ENCODE measurements around the gene TP63. TPM values are rescaled to one million over a fixed set of nuclear protein-coding genes. Genes with fewer than 3 reads are reported as not detected.

TP63 gene
- total RNA-seq, 2 donors from 2014 or later: not detected

DNA sequence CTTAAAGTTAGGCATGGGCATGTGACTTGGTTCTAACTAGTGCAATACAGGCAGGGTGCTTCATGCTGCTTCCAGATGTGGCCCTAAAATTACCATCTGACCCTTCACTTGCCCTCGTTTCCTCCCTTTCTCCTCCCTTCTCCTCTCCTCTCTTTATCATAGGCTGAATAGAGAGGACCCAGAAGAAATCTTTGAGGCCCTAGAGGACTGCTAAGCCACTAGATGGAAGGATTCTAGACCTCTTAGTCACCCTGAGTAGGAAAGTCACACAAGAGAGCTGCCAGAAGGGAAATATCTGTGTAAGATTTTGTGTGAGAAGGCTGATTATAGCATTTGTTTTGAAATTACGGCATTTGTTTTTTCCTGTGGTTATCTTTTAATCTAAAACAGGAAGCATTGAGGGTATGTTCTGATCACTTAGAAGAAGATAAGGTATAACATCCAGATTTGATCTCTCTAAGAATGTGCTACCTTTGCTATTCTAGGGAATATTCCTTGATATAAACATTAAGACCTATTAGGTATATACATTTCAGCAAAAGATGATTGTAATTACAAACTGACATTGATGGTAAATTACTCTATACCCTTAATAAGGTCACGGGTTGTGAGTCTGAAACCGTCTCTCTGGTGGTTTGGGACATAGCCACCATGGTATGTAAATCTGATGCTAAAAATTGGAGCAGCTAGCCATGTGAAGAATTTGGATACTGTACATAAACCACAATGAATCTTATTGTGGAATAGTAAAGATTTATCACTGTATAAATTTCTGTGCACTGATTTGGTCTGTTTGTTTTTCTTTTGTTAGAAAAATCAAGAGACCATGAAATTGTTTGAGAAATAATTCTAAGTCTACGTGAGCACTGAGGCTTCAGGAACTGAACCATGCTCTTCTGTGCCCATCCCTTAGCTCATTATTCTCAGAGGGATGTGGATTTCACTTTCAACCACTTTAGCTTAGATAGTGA is 84.1 kb downstream of the TP63 start:
- Histone ChIP-seq H3K27ac (no peak overlapping the region), H3K36me3 (no peaks in the 10 kb centered on the region), H3K4me3 (no peak overlapping the region), H3K9me3 (no peaks in the 10 kb centered on the region), H3K9ac (ENCODE audit: low read depth in 2 of 2, low read length in 2 of 2) (no peak overlapping the region), H3K27me3 (no peaks in the 10 kb centered on the region), H3K4me1 (no peaks in the 10 kb centered on the region)
- TF ChIP-seq CTCF (IDR thresholded peaks at IDR 0.05): no peak
- no peak for DNase-seq
- intact Hi-C loops (cut with DNase I): no loop called here

DNA sequence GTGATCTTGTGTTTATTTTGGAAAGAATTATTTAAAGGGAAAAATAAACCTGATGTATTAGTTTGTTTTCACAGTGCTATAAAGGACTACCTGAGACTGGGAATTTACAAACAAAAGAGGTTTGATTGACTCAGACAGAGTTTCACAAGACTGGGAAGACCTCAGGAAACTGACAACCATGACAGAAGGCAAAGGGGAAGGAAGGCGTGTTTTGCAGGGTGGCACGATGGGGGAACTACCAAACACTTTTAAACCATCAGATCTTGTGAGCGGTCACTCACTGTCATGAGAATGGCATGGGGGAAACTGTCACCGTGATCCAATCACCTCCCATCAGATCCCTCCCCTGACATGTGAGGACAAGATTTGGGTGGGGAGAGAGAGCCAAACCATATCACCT is 87.0 kb downstream of the TP63 start:
- TF ChIP-seq CTCF (IDR thresholded peaks at IDR 0.05): no peak
- no peak overlapping the region for H3K27ac ChIP-seq
- H3K4me3 ChIP-seq: no peak overlapping the region
- no peaks in the 10 kb centered on the region for H3K27me3 ChIP-seq
- H3K9ac ChIP-seq (ENCODE audit: low read depth in 2 of 2, low read length in 2 of 2): no peak overlapping the region
- H3K9me3 ChIP-seq: no peaks in the 10 kb centered on the region
- no peak for DNase-seq
- no peaks in the 10 kb centered on the region for H3K36me3 ChIP-seq
- no peaks in the 10 kb centered on the region for H3K4me1 ChIP-seq
- intact Hi-C loops (cut with DNase I): no loop called here

DNA sequence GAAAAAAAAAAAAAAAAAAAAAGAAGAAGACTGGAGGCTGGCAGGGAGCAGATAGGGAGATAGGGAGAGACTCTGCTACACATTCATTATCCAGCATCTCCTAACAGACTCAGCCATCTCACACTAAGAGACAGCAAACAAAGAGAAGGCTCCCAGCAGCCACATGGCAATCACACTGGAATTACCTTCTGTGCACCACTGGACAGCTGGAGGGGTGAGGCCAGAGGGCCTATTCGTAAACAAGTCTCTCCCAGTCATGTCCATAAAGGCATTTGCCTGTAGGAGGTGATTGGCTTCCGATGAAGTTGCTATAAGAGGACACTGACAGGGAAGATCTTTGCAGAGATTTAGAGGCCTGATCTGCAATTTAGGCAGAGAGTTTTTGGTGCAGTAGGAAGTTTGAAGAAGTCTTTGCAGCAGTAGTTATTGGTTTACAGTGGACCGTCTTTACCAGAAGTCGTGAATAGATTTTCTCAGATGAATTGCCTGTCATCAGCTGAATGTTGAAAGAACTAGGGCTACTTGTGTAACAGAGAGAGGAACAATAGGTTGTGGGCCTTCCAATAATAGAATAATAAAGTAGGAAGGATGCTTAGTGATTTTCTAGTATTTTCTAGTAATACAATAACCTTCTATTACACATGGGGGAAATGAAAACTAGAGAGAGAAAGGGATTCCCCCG is 89.7 kb downstream of the TP63 start:
- H3K4me1 ChIP-seq: no peaks in the 10 kb centered on the region
- no peak for TF ChIP-seq CTCF (IDR thresholded peaks at IDR 0.05)
- no peaks in the 10 kb centered on the region for H3K36me3 ChIP-seq
- DNase-seq: no peak
- H3K9ac ChIP-seq (ENCODE audit: low read depth in 2 of 2, low read length in 2 of 2): no peak overlapping the region
- intact Hi-C loops (cut with DNase I): no loop called here
- no peak overlapping the region for H3K27ac ChIP-seq
- no peaks in the 10 kb centered on the region for H3K9me3 ChIP-seq
- no peaks in the 10 kb centered on the region for H3K27me3 ChIP-seq
- H3K4me3 ChIP-seq: no peak overlapping the region

DNA sequence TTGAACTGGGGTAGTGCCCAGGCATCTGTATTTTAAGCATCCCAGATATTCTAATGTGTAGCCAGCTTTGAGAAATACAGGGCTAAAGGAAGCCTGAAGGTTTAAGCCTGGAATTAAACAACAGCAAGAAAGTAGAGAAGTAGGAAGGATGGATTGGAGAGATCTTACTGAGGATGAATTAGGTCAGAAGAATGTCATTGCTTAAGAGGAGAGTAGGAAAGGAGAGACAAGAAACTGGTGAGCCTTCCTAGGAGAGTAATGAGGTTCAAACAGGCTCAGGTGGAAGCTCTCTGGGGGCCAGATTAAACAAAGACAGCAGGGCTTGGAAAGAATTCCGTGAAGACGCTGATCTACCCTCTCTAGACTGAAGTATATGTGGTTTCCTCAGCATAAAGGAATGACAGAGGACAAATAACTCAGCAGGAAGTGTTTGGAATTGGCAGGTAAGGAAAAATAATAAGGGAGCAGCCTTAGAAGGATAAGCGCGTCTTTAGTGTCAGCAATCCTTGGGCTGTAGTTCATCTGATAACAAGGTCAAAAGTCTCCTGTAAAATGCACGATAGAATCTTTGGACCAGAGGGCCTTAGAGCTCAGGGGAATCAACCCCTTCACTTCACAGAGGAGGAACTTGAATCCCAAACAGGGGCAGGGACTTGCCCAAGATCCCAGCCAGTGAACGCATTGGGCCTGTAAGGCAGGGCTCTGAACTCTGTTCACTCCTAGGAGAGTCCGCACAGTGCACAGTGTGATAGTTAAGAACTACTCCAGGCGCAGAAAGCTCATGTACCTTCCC is 90.9 kb downstream of the TP63 start:
- no peaks in the 10 kb centered on the region for H3K36me3 ChIP-seq
- no peak overlapping the region for H3K9ac ChIP-seq (ENCODE audit: low read depth in 2 of 2, low read length in 2 of 2)
- DNase-seq: no peak
- intact Hi-C loops (cut with DNase I): no loop called here
- no peak overlapping the region for H3K27ac ChIP-seq
- H3K9me3 ChIP-seq: no peaks in the 10 kb centered on the region
- H3K4me3 ChIP-seq: no peak overlapping the region
- H3K4me1 ChIP-seq: no peaks in the 10 kb centered on the region
- no peak for TF ChIP-seq CTCF (IDR thresholded peaks at IDR 0.05)
- H3K27me3 ChIP-seq: no peaks in the 10 kb centered on the region

DNA sequence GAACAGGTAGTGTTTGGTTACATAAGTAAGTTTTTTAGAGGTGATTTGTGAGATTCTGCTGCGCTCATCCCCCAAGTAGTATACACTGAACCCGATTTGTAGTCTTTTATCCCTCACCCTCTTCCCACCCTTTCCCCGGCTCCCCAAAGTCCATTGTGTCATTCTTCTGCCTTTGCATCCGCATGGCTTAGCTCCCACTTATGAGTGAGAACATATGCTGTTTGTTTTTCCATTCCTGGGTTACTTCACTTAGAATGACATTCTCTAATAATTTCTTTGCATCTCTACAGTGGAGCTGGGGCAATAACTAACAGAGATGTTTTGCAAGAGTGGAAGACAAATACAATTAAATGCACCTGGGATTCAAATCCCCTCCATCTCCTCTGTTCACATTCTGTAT is 93.2 kb downstream of the TP63 start:
- no peaks in the 10 kb centered on the region for H3K36me3 ChIP-seq
- DNase-seq: no peak
- no peak overlapping the region for H3K4me3 ChIP-seq
- H3K27ac ChIP-seq: no peak overlapping the region
- no peaks in the 10 kb centered on the region for H3K9me3 ChIP-seq
- H3K27me3 ChIP-seq: no peaks in the 10 kb centered on the region
- no peak for TF ChIP-seq CTCF (IDR thresholded peaks at IDR 0.05)
- H3K9ac ChIP-seq (ENCODE audit: low read depth in 2 of 2, low read length in 2 of 2): no peak overlapping the region
- no peaks in the 10 kb centered on the region for H3K4me1 ChIP-seq
- intact Hi-C loops (cut with DNase I): no loop called here

Data from colonic mucosa (tissue), 4 donors.